Neuronal stem cell (in vitro differentiated cells): Measurements from ENCODE around the gene GPR85.

Source experiments
- DNase-seq: peaks from one replicate; pipeline ENCODE4 v3.0.0-alpha.2; 2013; ENCODE audit warnings: low spot score
- H2AFZ ChIP-seq: one replicate; pipeline ENCODE4 v1.6.1; 2013; ENCODE audit warnings: mild to moderate bottlenecking, low read length, inconsistent platforms
- H2AK5ac ChIP-seq: 2 replicates; pipeline ENCODE4 v1.6.1; 2013; ENCODE audit warnings: low read depth, mild to moderate bottlenecking, inconsistent platforms, low read length, moderate library complexity, mixed read lengths
- H2BK120ac ChIP-seq: 2 replicates; pipeline ENCODE4 v1.6.1; 2013; ENCODE audit warnings: low read depth, mild to moderate bottlenecking, inconsistent platforms, low read length, moderate library complexity, mixed read lengths
- H2BK12ac ChIP-seq: one replicate; pipeline ENCODE4 v1.6.1; 2013; ENCODE audit warnings: low read length, inconsistent platforms
- H2BK15ac ChIP-seq: 2 replicates; pipeline ENCODE4 v1.6.1; 2013; ENCODE audit warnings: mild to moderate bottlenecking, low read length, inconsistent platforms, mixed read lengths
- H2BK5ac ChIP-seq: one replicate; pipeline ENCODE4 v1.6.1; 2013; ENCODE audit warnings: inconsistent platforms, mild to moderate bottlenecking, low read length, moderate library complexity
- H3K14ac ChIP-seq: one replicate; pipeline ENCODE4 v1.6.1; 2013; ENCODE audit warnings: low read length, inconsistent platforms
- H3K18ac ChIP-seq: 2 replicates; pipeline ENCODE4 v1.6.1; 2013; ENCODE audit warnings: low read length, inconsistent platforms
- H3K23ac ChIP-seq: 2 replicates; pipeline ENCODE4 v1.6.1; 2013; ENCODE audit warnings: low read depth, mild to moderate bottlenecking, mixed read lengths, low read length, inconsistent platforms; ENCODE audit not compliant: poor library complexity
- H3K27ac ChIP-seq: replicated peaks from 3 replicates; pipeline ENCODE4 v1.5.1; 2013; ENCODE audit warnings: low read length, inconsistent platforms
- H3K27me3 ChIP-seq, 3 experiments: 2 replicates each; pipeline ENCODE4 v1.6.1; 2013; ENCODE audit warnings: low read length in 3 of 3, mild to moderate bottlenecking in 2 of 3, inconsistent platforms in 1 of 3, low read depth in 1 of 3, mixed read lengths in 1 of 3, moderate library complexity in 1 of 3; ENCODE audit not compliant: control insufficient read depth in 3 of 3, insufficient read depth in 3 of 3
- H3K36me3 ChIP-seq, 2 donors: replicated peaks in 1 of 2; 2 replicates each; pipeline ENCODE4 v1.6.1; 2013; ENCODE audit warnings: low read length in 2 of 2; ENCODE audit not compliant: control insufficient read depth in 2 of 2, insufficient read depth in 2 of 2
- H3K4ac ChIP-seq: 2 replicates; pipeline ENCODE4 v1.6.1; 2013; ENCODE audit warnings: inconsistent platforms, mild to moderate bottlenecking, low read length, moderate library complexity
- H3K4me1 ChIP-seq, 2 donors: 1 replicate in 1 of 2; 2 replicates in 1 of 2; pipeline ENCODE4 v1.6.1; 2013; ENCODE audit warnings: low read length in 2 of 2, low read depth in 1 of 2; ENCODE audit not compliant: control insufficient read depth in 2 of 2, insufficient read depth in 1 of 2
- H3K4me2 ChIP-seq: one replicate; pipeline ENCODE4 v1.6.1; 2013; ENCODE audit warnings: mild to moderate bottlenecking, low read length, inconsistent platforms; ENCODE audit not compliant: insufficient read depth, poor library complexity, severe bottlenecking
- H3K4me3 ChIP-seq, 2 donors: 2 replicates each; pipeline ENCODE4 v1.5.1; 2013; ENCODE audit warnings: low read length in 2 of 2, mild to moderate bottlenecking in 2 of 2, inconsistent platforms in 1 of 2, moderate library complexity in 1 of 2
- H3K79me1 ChIP-seq: one replicate; pipeline ENCODE4 v1.6.1; 2013; ENCODE audit warnings: low read depth, mild to moderate bottlenecking, inconsistent platforms, low read length, moderate library complexity
- H3K9ac ChIP-seq: one replicate; pipeline ENCODE4 v1.6.1; 2013; ENCODE audit warnings: mild to moderate bottlenecking, low read depth, low read length, inconsistent platforms; ENCODE audit not compliant: poor library complexity
- H3K9me3 ChIP-seq, 2 donors: replicated peaks in 1 of 2; 2 replicates each; pipeline versions ENCODE3 to v1.6.1; 2013; ENCODE audit warnings: low read length in 2 of 2, mild to moderate bottlenecking in 2 of 2, inconsistent platforms in 1 of 2, low read depth in 1 of 2, mixed read lengths in 1 of 2, moderate library complexity in 1 of 2; ENCODE audit not compliant: control insufficient read depth in 2 of 2, insufficient read depth in 1 of 2
- H4K8ac ChIP-seq: one replicate; pipeline ENCODE4 v1.6.1; 2013; ENCODE audit warnings: low read depth, mild to moderate bottlenecking, inconsistent platforms, low read length, moderate library complexity
- H4K91ac ChIP-seq: one replicate; pipeline ENCODE4 v1.6.1; 2013; ENCODE audit warnings: low read length, low read depth, mild to moderate bottlenecking, inconsistent platforms; ENCODE audit not compliant: poor library complexity
- WGBS, 2 donors: extraction: QIAGEN DNeasy Blood & Tissue Kit; methylation state at CpG; one replicate each; pipeline ENCODE4 v1.1.7; 2013; ENCODE audit warnings: missing lambda C conversion rate in 2 of 2, mixed read lengths in 1 of 2; ENCODE audit not compliant: insufficient read length in 2 of 2, insufficient replicate concordance in 1 of 2; ENCODE audit errors: extremely low coverage in 2 of 2; 5-methylcytosine and 5-hydroxymethylcytosine counted together

The GPR85 gene

DNA sequence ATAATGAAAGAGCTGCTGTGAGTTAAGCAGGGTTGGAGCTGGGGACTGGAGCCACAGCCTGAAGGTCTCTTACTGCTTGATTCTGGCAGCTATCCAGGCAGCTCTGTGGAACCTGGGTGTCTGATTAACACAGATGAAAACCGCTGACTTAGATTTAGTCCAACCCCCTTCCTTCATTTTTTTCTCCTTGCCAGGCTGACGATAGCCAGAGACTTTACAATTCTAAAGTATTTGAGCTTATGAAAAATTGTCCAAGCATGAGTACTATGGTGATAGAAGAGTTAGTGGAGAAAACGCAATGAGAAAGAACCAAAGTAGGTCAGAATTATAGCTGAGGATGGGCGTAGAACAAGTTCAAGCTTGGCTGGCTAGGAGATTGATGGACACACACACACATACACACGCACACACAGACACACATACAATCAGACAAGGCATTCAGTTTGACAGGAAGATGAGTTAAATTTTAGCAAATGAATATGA, 13.5 kb upstream of the GPR85 start:
- Histone ChIP-seq H3K36me3 (no peaks in the 10 kb centered on the region), H3K23ac (no peak overlapping the region), H3K27ac (no peak overlapping the region), H3K9ac (no peak overlapping the region), H3K9me3 (no peaks in the 10 kb centered on the region), H3K27me3 (no peaks in the 10 kb centered on the region), H3K79me1 (no peaks in the 10 kb centered on the region), H4K8ac (no peak overlapping the region), H3K4me3 (no peak overlapping the region), H3K4me2 (no peak overlapping the region), H2BK120ac (no peak overlapping the region), H3K4ac (no peak overlapping the region), H2BK12ac (no peak overlapping the region), H3K18ac (no peak overlapping the region), H2BK5ac (no peak overlapping the region), H2AFZ (no peak overlapping the region), H3K14ac (no peak overlapping the region), H3K4me1 (no peaks in the 10 kb centered on the region), H4K91ac (no peak overlapping the region), H2BK15ac (no peak overlapping the region), H2AK5ac (no peak overlapping the region)
- no CpG with 5 or more reads among the region's 5 CpGs for WGBS, 2 donors
- DNase-seq = no peak

DNA sequence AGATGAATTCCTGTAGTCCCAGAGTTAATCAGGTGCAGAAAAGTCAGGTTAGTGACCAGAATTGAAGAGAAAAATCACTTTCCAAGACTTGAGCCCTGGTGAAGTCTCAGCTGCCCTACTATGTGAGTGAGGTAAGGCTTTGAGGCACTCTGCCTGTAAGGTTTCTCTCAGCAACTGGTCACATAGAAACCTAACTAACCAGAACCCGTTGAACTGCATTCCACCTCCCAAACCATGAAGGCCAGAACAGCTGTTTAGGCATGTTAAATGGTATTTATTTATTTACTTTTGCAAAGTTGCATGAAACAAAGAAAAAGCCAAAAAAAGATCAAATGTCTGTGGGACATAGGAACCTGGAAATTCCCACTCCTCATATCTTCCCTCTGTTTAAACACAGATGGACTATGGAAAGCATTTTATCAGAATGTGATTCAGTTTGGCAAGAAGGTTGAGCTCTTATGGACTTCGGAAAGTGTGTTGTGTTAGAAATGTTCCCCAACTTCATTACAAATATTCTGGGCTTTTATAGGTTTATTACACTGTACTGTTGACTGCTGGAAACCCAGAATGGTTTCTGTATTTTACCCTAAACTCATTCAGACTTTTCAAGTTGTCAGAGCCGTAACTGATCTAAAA, 12.8 kb upstream of the GPR85 start:
- Histone ChIP-seq H3K36me3 (no peaks in the 10 kb centered on the region), H3K4me2 (no peak overlapping the region), H3K18ac (no peak overlapping the region), H3K9me3 (no peaks in the 10 kb centered on the region), H2BK12ac (no peak overlapping the region), H3K27me3 (no peaks in the 10 kb centered on the region), H2BK120ac (no peak overlapping the region), H3K4me1 (no peaks in the 10 kb centered on the region), H4K91ac (no peak overlapping the region), H3K9ac (no peak overlapping the region), H2BK5ac (no peak overlapping the region), H4K8ac (no peak overlapping the region), H3K4me3 (no peak overlapping the region), H2BK15ac (no peak overlapping the region), H3K4ac (no peak overlapping the region), H3K79me1 (no peaks in the 10 kb centered on the region), H3K23ac (no peak overlapping the region), H2AK5ac (no peak overlapping the region), H3K27ac (no peak overlapping the region), H3K14ac (no peak overlapping the region), H2AFZ (no peak overlapping the region)
- WGBS, 2 donors = no CpG with 5 or more reads among the region's 3 CpGs
- DNase-seq = no peak

- H3K4ac ChIP-seq = no peak overlapping the region
- no peak overlapping the region for H3K4me3 ChIP-seq
- no peak overlapping the region for H2BK15ac ChIP-seq
- no CpG with 5 or more reads among the region's 3 CpGs for WGBS, 2 donors
- no peaks in the 10 kb centered on the region for H3K9me3 ChIP-seq
- H4K8ac ChIP-seq = no peak overlapping the region
- no peak overlapping the region for H2BK5ac ChIP-seq
- DNase-seq = no peak
- no peak overlapping the region for H2BK12ac ChIP-seq
- no peak overlapping the region for H2BK120ac ChIP-seq
- no peak overlapping the region for H2AK5ac ChIP-seq
- H2AFZ ChIP-seq = no peak overlapping the region
- no peaks in the 10 kb centered on the region for H3K4me1 ChIP-seq
- H3K14ac ChIP-seq = no peak overlapping the region
- no peak overlapping the region for H4K91ac ChIP-seq
- no peak overlapping the region for H3K27ac ChIP-seq
- no peak overlapping the region for H3K18ac ChIP-seq
- H3K9ac ChIP-seq = no peak overlapping the region
- H3K4me2 ChIP-seq = no peak overlapping the region
- no peaks in the 10 kb centered on the region for H3K27me3 ChIP-seq
- no peaks in the 10 kb centered on the region for H3K36me3 ChIP-seq
- H3K23ac ChIP-seq = no peak overlapping the region
- H3K79me1 ChIP-seq = no peaks in the 10 kb centered on the region
Observed at GRCh38 chr7:113094517-113095249, 8.1 kb upstream of the GPR85 start.

DNA sequence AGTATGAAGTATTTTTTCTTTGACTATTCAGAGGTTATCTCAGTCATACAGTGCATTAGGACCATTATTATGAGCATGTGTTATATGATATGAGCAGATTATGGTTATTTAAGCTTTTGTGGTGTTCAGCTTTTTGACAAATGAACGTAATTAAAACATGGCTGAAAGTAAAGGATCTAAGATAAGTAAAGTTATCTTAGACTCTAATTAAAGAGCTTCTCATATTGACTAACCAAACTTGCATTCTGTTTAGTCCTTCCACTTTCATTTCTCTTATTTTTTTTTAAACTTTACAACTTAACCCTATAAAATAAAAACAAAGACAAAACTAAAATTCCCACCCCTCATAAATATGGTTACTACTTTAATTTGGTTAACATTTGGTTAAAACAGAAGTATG, 6.9 kb upstream of the GPR85 start:
- Histone ChIP-seq H2BK12ac (no peak overlapping the region), H3K4me1 (no peaks in the 10 kb centered on the region), H2BK15ac (no peak overlapping the region), H3K14ac (no peak overlapping the region), H3K4me2 (no peak overlapping the region), H3K27me3 (no peaks in the 10 kb centered on the region), H3K9ac (no peak overlapping the region), H4K8ac (no peak overlapping the region), H2AFZ (no peak overlapping the region), H4K91ac (no peak overlapping the region), H3K4me3 (no peak overlapping the region), H3K9me3 (no peaks in the 10 kb centered on the region), H2BK120ac (no peak overlapping the region), H2BK5ac (no peak overlapping the region), H3K79me1 (no peaks in the 10 kb centered on the region), H3K23ac (no peak overlapping the region), H3K27ac (no peak overlapping the region), H3K4ac (no peak overlapping the region), H3K36me3 (no peaks in the 10 kb centered on the region), H2AK5ac (no peak overlapping the region), H3K18ac (no peak overlapping the region)
- DNase-seq = no peak
- WGBS, 2 donors = no CpG with 5 or more reads among the region's 1 CpG
